IMR-90 (cell line): ENCODE data around the gene TJAP1. TPM values are rescaled to one million over a fixed set of nuclear protein-coding genes. Genes with fewer than 3 reads are reported as not detected.

Source experiments
- ATAC-seq: fragments of 200-7000 bp; cut with Tn5 transposase; 2 replicates; pipeline ENCODE4 v1.9.1; 2020; ENCODE audit warnings: low read depth, mild to moderate bottlenecking, moderate library complexity
- BruUV-seq: library from RNA; stranded (reverse); fragments of 400-500 nt; replicated peaks from 2 replicates; lab custom pipeline; 2021; lab: Mats Ljungman, UMichigan
- CTCF ChIA-PET: fragments of 300-600 bp; formaldehyde crosslinking; extraction: SDS; loops from one replicate; lab custom pipeline; 2021; ENCODE audit warnings: antibody characterized with exemption; lab: Yijun Ruan, JAX
- POLR2A ChIA-PET: fragments of 300-600 bp; sonication (Branson Sonifier 250); formaldehyde crosslinking; loops from one replicate; lab custom pipeline; 2022; ENCODE audit warnings: antibody characterized with exemption; ENCODE audit not compliant: unreplicated experiment; lab: Charles Lee
- DNase-seq: peaks from one replicate; pipeline ENCODE4 v3.0.0; 2013
- H2AFZ ChIP-seq: replicated peaks from 2 replicates; pipeline ENCODE3; 2013; ENCODE audit warnings: low read length, mild to moderate bottlenecking; ENCODE audit not compliant: poor library complexity
- H2AK5ac ChIP-seq: 2 replicates; pipeline ENCODE4 v1.6.1; 2013; ENCODE audit warnings: low read depth, low read length, inconsistent platforms
- H2AK9ac ChIP-seq: replicated peaks from 2 replicates; pipeline ENCODE3; 2013; ENCODE audit warnings: mild to moderate bottlenecking, low read depth, low read length, moderate library complexity; ENCODE audit not compliant: poor library complexity
- H2BK120ac ChIP-seq: 2 replicates; pipeline ENCODE4 v1.6.1; 2013; ENCODE audit warnings: low read depth, low read length, inconsistent platforms
- H2BK15ac ChIP-seq: 3 replicates; pipeline ENCODE4 v1.6.1; 2013; ENCODE audit warnings: low read depth, low read length, inconsistent platforms
- H2BK20ac ChIP-seq: 2 replicates; pipeline ENCODE4 v1.6.1; 2013; ENCODE audit warnings: low read depth, mild to moderate bottlenecking, inconsistent platforms, low read length, moderate library complexity
- H2BK5ac ChIP-seq: 2 replicates; pipeline ENCODE4 v1.6.1; 2013; ENCODE audit warnings: mild to moderate bottlenecking, low read depth, low read length, inconsistent platforms; ENCODE audit not compliant: poor library complexity, severe bottlenecking
- H3K14ac ChIP-seq: replicated peaks from 2 replicates; pipeline ENCODE4 v1.6.1; 2013; ENCODE audit warnings: low read depth, low read length, inconsistent platforms
- H3K18ac ChIP-seq: 2 replicates; pipeline ENCODE4 v1.6.1; 2013; ENCODE audit warnings: low read depth, low read length, control low read depth
- H3K23ac ChIP-seq: 2 replicates; pipeline ENCODE4 v1.6.1; 2013; ENCODE audit warnings: low read depth, low read length, inconsistent platforms
- H3K27ac ChIP-seq: 2 replicates; pipeline ENCODE4 v1.5.1; 2013; ENCODE audit warnings: mild to moderate bottlenecking, control low read depth, low read length; ENCODE audit not compliant: insufficient read depth
- H3K27me3 ChIP-seq: 2 replicates; pipeline ENCODE4 v1.6.1; 2013; ENCODE audit warnings: low read length; ENCODE audit not compliant: control insufficient read depth, insufficient read depth
- H3K36me3 ChIP-seq: 2 replicates; pipeline ENCODE4 v1.6.1; 2013; ENCODE audit warnings: low read length, mixed read lengths; ENCODE audit not compliant: control insufficient read depth, insufficient read depth
- H3K4ac ChIP-seq: 2 replicates; pipeline ENCODE4 v1.6.1; 2013; ENCODE audit warnings: low read depth, low read length, inconsistent platforms
- H3K4me1 ChIP-seq: 2 replicates; pipeline ENCODE4 v1.6.1; 2013; ENCODE audit warnings: low read length, mixed read lengths; ENCODE audit not compliant: control insufficient read depth, insufficient read depth
- H3K4me2 ChIP-seq: 2 replicates; pipeline ENCODE4 v1.6.1; 2013; ENCODE audit warnings: low read depth, mild to moderate bottlenecking, control low read depth, low read length, moderate library complexity
- H3K4me3 ChIP-seq: 2 replicates; pipeline ENCODE4 v1.5.1; 2013; ENCODE audit warnings: low read depth, mild to moderate bottlenecking, control low read depth, low read length, moderate library complexity; ENCODE audit not compliant: insufficient read depth
- H3K56ac ChIP-seq: 2 replicates; pipeline ENCODE4 v1.6.1; 2013; ENCODE audit warnings: low read length, inconsistent platforms; ENCODE audit not compliant: insufficient read depth; ENCODE audit errors: extremely low read depth
- H3K79me1 ChIP-seq, 2 experiments: 2 replicates each; pipeline ENCODE4 v1.6.1; 2013; ENCODE audit warnings: low read length in 2 of 2, inconsistent platforms in 1 of 2, low read depth in 1 of 2
- H3K9ac ChIP-seq: 2 replicates; pipeline ENCODE4 v1.6.1; 2013; ENCODE audit warnings: low read depth, low read length, control low read depth
- H3K9me1 ChIP-seq: 2 replicates; pipeline ENCODE4 v1.6.1; 2013; ENCODE audit warnings: low read length, inconsistent platforms; ENCODE audit not compliant: insufficient read depth
- H3K9me3 ChIP-seq: 2 replicates; pipeline ENCODE4 v1.6.1; 2013; ENCODE audit warnings: low read length; ENCODE audit not compliant: control insufficient read depth, insufficient read depth
- H4K20me1 ChIP-seq: 2 replicates; pipeline ENCODE4 v1.6.1; 2013; ENCODE audit warnings: low read length, inconsistent platforms; ENCODE audit not compliant: insufficient read depth
- H4K5ac ChIP-seq: 2 replicates; pipeline ENCODE4 v1.6.1; 2013; ENCODE audit warnings: mild to moderate bottlenecking, low read depth, low read length, control low read depth
- H4K8ac ChIP-seq, 2 experiments: 2 replicates each; pipeline ENCODE4 v1.6.1; 2013; ENCODE audit warnings: low read depth in 2 of 2, low read length in 2 of 2, control low read depth in 1 of 2, inconsistent platforms in 1 of 2
- H4K91ac ChIP-seq: 2 replicates; pipeline ENCODE4 v1.6.1; 2013; ENCODE audit warnings: low read depth, low read length, inconsistent platforms; ENCODE audit not compliant: insufficient read depth
- BHLHE40 ChIP-seq: fragments of 150-350 bp; IDR thresholded peaks from 2 replicates; pipeline ENCODE4 v1.6.1; 2016; ENCODE audit warnings: mild to moderate bottlenecking, low read depth, low read length
- CEBPB ChIP-seq: IDR thresholded peaks from 2 replicates; pipeline ENCODE4 v1.6.1; 2012; ENCODE audit warnings: low read depth, low read length, improper control_type of control experiment
- CHD1 ChIP-seq: IDR thresholded peaks from 2 replicates; pipeline ENCODE4 v1.6.1; 2012; ENCODE audit warnings: low read depth, low read length, improper control_type of control experiment
- FOS ChIP-seq: fragments of 150-350 bp; IDR thresholded peaks from 2 replicates; pipeline ENCODE4 v1.6.1; 2016; ENCODE audit warnings: low read depth, low read length
- MAFK ChIP-seq: IDR thresholded peaks from 2 replicates; pipeline ENCODE4 v1.6.1; 2012; ENCODE audit warnings: low read depth, low read length, improper control_type of control experiment
- MAZ ChIP-seq: IDR thresholded peaks from 2 replicates; pipeline ENCODE4 v1.6.1; 2012; ENCODE audit warnings: low read depth, mild to moderate bottlenecking, low read length, improper control_type of control experiment, moderate library complexity, borderline replicate concordance
- MXI1 ChIP-seq: IDR thresholded peaks from 2 replicates; pipeline ENCODE4 v1.6.1; 2012; ENCODE audit warnings: low read depth, mild to moderate bottlenecking, low read length, moderate library complexity, borderline replicate concordance
- NFE2L2 ChIP-seq: fragments of 150-350 bp; IDR thresholded peaks from 2 replicates; pipeline ENCODE4 v1.6.1; 2016; ENCODE audit warnings: low read depth, mild to moderate bottlenecking, low read length
- POLR2A ChIP-seq: IDR thresholded peaks from 2 replicates; pipeline ENCODE4 v1.6.1; 2012; ENCODE audit warnings: mild to moderate bottlenecking, low read depth, low read length
- RAD21 ChIP-seq: IDR thresholded peaks from 2 replicates; pipeline ENCODE4 v1.6.1; 2012; ENCODE audit warnings: low read length, improper control_type of control experiment
- RCOR1 ChIP-seq: IDR thresholded peaks from 2 replicates; pipeline ENCODE4 v1.6.1; 2012; ENCODE audit warnings: mild to moderate bottlenecking, low read length, improper control_type of control experiment; ENCODE audit not compliant: insufficient replicate concordance
- RFX5 ChIP-seq: IDR thresholded peaks from 2 replicates; pipeline ENCODE4 v1.8.0; 2012; ENCODE audit warnings: low read depth, mild to moderate bottlenecking, low read length, moderate library complexity
- SMC3 ChIP-seq: fragments of 150-350 bp; IDR thresholded peaks from 2 replicates; pipeline ENCODE4 v1.6.1; 2016; ENCODE audit warnings: low read depth, mild to moderate bottlenecking, antibody characterized with exemption, low read length, moderate library complexity
- whole genome bisulfite sequencing, 2 experiments: methylation state at CpG; one replicate each; pipeline versions ENCODE4 v1.1.5 to v1.1.7; 2013; ENCODE audit warnings: missing lambda C conversion rate in 2 of 2; ENCODE audit not compliant: insufficient read length in 1 of 2; ENCODE audit errors: extremely low coverage in 2 of 2; 5-methylcytosine and 5-hydroxymethylcytosine counted together
- dilution Hi-C: fragments of 300-500 bp; cut with HindIII; formaldehyde crosslinking; loops from one replicate; pipeline ENCODE4 v1.14.3; 2018; ENCODE audit warnings: low sequenced_read_pairs; ENCODE audit not compliant: unreplicated experiment
- in situ Hi-C: fragments of 300-500 bp; cut with MboI; formaldehyde crosslinking; loops from 3 replicates; pipeline ENCODE4 v1.14.3; 2019; ENCODE audit warnings: low sequenced_read_pairs, inconsistent platforms, mixed read lengths
- intact Hi-C: fragments of 100-400 bp; cut with micrococcal nuclease; formaldehyde crosslinking; loops from 2 replicates; pipeline ENCODE4 v1.10.0; 2022
- polyA plus RNA-seq, 3 experiments: library from polyadenylated mRNA; depleted of rRNA; stranded (reverse); fragments of >200 nt; gene quantifications; 2 replicates each; pipeline ENCODE4 v1.2.3, GENCODE V29; 2012; ENCODE audit warnings: low replicate concordance in 1 of 3
- total RNA-seq: library from RNA; depleted of rRNA; stranded (reverse); fragments of >200 nt; gene quantifications from 2 replicates; pipeline ENCODE4 v1.2.3, GENCODE V29; 2012
- TF ChIP-seq, protein P1 (sequence below): fragments of 150-350 bp; IDR thresholded peaks from 2 replicates; pipeline ENCODE4 v1.6.1; 2017; ENCODE audit warnings: mild to moderate bottlenecking, antibody characterized with exemption, low read length, low read depth
- TF ChIP-seq, protein P2 (sequence below): fragments of 150-350 bp; IDR thresholded peaks from 2 replicates; pipeline ENCODE4 v1.6.1; 2016; ENCODE audit warnings: low read depth, mild to moderate bottlenecking, low read length, moderate library complexity, borderline replicate concordance
- TF ChIP-seq, protein P3 (sequence below): conservative IDR thresholded peaks from 2 replicates; pipeline ENCODE4 v1.5.1; 2012; ENCODE audit warnings: mild to moderate bottlenecking, low read depth, low read length, improper control_type of control experiment

The TJAP1 gene
- total and polyA plus RNA-seq, 2 of the 4 experiments (the other 2 are of a cell fraction) = 12.2 to 34.2 TPM

DNA sequence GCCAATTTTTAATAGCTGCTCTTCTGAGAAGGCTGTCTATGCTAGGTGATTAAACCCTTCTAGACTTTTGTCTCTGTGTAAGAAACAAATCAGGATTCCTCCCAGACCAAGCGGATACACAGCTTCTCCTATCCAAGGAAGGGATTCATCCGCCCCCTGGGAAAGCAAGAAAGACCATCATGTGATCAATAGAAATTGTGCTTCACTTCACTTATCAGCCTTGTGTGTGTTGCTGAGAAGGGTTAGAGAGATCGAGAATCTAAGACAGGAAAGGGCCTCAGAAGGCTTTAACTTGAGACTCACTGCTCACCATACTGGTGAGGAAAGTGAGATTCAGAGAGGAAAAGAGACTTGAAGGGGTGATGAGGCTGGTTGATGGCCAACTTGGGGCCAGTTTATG is 48.5 kb upstream of the TJAP1 start:
- H3K27ac ChIP-seq = no peak overlapping the region
- no peak overlapping the region for H4K5ac ChIP-seq
- no peak overlapping the region for H3K56ac ChIP-seq
- no peak overlapping the region for H3K4me3 ChIP-seq
- H2AFZ ChIP-seq = no peak overlapping the region
- no peaks in the 10 kb centered on the region for H4K20me1 ChIP-seq
- ChIA-PET POLR2A (no interaction called here), CTCF (no interaction called here)
- no CpG with 5 or more reads among the region's 3 CpGs for WGBS, 2 experiments
- peak overlapping the region; percentile 84 for H3K4me2 ChIP-seq
- H3K9ac ChIP-seq = peak overlapping the region; percentile 85; the same call in 1 of the 2 replicates
- no peak overlapping the region for H2BK5ac ChIP-seq
- peaks cover 14% of the 10 kb centered on the region; the same call in 1 of the 2 replicates for H3K36me3 ChIP-seq
- DNase-seq (no peak), ATAC-seq (no peak)
- BruUV-seq = no TSS peak
- H3K14ac ChIP-seq = no peak overlapping the region
- intact Hi-C loops (no loop called here), dilution Hi-C loops (no loop called here), in situ Hi-C loops (no loop called here)
- 0 out of 2 replicates have a peak, but pooled peaks cover 6% of the 10 kb centered on the region for H3K9me1 ChIP-seq
- no peak overlapping the region for H2BK120ac ChIP-seq
- H2BK20ac ChIP-seq = no peak overlapping the region
- H4K91ac ChIP-seq = no peak overlapping the region
- H3K79me1 ChIP-seq = peaks cover 21 to 36% of the 10 kb centered on the region in 2 experiments
- TF ChIP-seq RAD21 = no peak
- TF ChIP-seq, protein P1, sequence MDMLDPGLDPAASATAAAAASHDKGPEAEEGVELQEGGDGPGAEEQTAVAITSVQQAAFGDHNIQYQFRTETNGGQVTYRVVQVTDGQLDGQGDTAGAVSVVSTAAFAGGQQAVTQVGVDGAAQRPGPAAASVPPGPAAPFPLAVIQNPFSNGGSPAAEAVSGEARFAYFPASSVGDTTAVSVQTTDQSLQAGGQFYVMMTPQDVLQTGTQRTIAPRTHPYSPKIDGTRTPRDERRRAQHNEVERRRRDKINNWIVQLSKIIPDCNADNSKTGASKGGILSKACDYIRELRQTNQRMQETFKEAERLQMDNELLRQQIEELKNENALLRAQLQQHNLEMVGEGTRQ = no peak
- no peak for TF ChIP-seq CEBPB
- no peak for TF ChIP-seq MAFK
- TF ChIP-seq SMC3 = no peak
- TF ChIP-seq MXI1 = no peak
- no peak for TF ChIP-seq RCOR1
- no peak for TF ChIP-seq FOS
- TF ChIP-seq, protein P2, sequence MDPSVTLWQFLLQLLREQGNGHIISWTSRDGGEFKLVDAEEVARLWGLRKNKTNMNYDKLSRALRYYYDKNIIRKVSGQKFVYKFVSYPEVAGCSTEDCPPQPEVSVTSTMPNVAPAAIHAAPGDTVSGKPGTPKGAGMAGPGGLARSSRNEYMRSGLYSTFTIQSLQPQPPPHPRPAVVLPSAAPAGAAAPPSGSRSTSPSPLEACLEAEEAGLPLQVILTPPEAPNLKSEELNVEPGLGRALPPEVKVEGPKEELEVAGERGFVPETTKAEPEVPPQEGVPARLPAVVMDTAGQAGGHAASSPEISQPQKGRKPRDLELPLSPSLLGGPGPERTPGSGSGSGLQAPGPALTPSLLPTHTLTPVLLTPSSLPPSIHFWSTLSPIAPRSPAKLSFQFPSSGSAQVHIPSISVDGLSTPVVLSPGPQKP = no peak
- no peak for TF ChIP-seq BHLHE40
- no peak for TF ChIP-seq RFX5
- TF ChIP-seq CHD1 = no peak
- no peak for TF ChIP-seq POLR2A
- TF ChIP-seq, protein P3, sequence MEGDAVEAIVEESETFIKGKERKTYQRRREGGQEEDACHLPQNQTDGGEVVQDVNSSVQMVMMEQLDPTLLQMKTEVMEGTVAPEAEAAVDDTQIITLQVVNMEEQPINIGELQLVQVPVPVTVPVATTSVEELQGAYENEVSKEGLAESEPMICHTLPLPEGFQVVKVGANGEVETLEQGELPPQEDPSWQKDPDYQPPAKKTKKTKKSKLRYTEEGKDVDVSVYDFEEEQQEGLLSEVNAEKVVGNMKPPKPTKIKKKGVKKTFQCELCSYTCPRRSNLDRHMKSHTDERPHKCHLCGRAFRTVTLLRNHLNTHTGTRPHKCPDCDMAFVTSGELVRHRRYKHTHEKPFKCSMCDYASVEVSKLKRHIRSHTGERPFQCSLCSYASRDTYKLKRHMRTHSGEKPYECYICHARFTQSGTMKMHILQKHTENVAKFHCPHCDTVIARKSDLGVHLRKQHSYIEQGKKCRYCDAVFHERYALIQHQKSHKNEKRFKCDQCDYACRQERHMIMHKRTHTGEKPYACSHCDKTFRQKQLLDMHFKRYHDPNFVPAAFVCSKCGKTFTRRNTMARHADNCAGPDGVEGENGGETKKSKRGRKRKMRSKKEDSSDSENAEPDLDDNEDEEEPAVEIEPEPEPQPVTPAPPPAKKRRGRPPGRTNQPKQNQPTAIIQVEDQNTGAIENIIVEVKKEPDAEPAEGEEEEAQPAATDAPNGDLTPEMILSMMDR = no peak
- no peak for TF ChIP-seq MAZ
- no peak for TF ChIP-seq NFE2L2
- no peak overlapping the region for H2AK5ac ChIP-seq
- no peak overlapping the region for H3K18ac ChIP-seq
- H3K4me1 ChIP-seq = peaks cover 5% of the 10 kb centered on the region
- H3K9me3 ChIP-seq = no peaks in the 10 kb centered on the region
- peak overlapping the region; percentile 2 for H2AK9ac ChIP-seq
- no peak overlapping the region; a peak in 1 of 4 replicates for H4K8ac ChIP-seq
- no peak overlapping the region for H2BK15ac ChIP-seq
- no peaks in the 10 kb centered on the region for H3K27me3 ChIP-seq
- peak overlapping the region; percentile 72; the same call in 1 of the 2 replicates for H3K23ac ChIP-seq
- peak overlapping the region; percentile 14; the same call in 1 of the 2 replicates for H3K4ac ChIP-seq
